GM19452 (cell line): ENCODE measurements around the gene SORL1-AS1.

Experiments used
- ATAC-seq: cut with Tn5 transposase; IDR thresholded peaks from one replicate; pipeline ENCODE4 v1.9.1; 2021; ENCODE audit not compliant: unreplicated experiment

The SORL1-AS1 gene

GRCh38 chr11:121406291-121406690 is 46.5 kb downstream of the SORL1-AS1 start:
- ATAC-seq: no peak

DNA sequence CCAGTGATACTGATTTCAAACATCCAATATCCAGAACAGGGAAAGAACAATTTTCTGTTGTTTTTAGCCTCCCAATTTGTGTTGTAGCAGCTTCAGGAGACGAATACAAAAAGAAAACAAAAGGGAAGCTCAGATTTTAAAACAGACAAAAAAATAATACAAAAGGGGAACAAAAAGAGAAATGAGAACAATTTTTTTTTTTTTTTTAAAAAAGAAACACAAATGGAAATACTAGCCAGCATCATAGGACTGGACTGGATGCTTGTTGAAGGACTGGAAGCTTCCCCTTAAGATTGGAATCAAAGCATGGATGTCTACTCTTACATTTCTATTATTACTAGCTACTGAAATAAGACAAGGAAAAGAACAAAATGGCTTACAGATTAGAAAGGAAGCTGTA is 47.1 kb downstream of the SORL1-AS1 start:
- no peak for ATAC-seq

DNA sequence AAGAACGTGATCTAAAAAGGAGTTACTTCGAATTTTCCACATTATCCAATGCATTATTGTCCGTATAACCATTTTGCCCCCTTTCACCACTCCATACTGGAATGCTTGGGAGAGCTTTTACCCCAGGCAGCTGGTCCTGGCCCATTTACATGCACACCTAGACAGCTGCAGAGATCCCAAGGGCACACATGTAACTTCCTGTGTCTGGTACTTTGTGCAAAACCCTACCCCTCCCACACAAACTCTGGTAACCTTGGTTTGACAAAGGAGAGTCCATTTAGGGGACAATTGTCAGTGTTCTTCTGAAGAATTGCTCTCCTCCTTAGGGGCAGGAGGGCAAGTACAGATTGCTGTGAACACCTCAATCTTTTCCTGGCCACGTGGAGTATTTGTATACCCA is 58.0 kb downstream of the SORL1-AS1 start:
- no peak for ATAC-seq

DNA sequence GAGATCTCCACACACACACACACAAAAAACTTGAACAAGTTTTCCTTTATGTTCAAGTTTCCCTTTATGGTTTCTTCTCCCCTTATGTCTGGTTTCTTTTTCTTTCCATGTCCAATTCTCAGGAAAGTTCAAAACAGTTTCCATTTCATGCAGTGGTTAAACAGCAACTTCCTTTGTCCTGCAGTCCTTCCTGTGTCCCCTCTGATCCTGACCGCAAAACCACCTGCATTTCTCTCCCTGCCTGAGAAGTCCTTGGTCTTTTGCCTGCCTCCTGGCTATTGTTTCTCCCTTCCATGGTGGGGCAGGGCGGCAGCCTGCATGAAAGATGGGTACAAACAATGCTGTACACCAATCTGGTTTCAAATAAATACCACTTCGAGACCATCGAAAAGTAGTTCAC is 58.9 kb downstream of the SORL1-AS1 start:
- ATAC-seq: no peak

- no peak for ATAC-seq
Observed at GRCh38 chr11:121391914-121392313, 60.9 kb downstream of the SORL1-AS1 start.

DNA sequence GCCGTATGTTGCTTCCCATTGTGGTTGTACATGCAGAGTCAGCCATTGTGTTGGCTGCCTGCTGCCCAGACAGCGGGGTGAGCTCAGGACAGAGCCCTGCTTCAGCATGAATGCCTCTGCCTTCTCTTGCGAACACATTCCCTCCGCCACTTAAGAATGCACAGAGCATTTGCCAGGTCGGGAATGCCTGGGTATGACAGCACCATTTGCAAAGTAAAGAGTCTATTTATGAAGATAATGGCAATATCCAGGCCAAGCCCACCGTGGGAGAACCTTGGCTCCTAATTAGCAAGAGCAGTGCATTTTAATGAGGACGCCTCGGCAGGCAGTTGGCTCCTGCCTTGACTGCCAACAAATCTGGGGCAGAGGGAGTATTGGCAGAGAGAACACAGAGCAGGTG is 63.1 kb downstream of the SORL1-AS1 start:
- ATAC-seq: no peak
